HL-60 (cell line): ENCODE measurements around the gene SH2B3.

Source experiments
- DNase-seq, 2 experiments: peaks; one replicate each; pipeline ENCODE4 v3.0.0-alpha.2; 2010 to 2020; ENCODE audit warnings: low read depth in 1 of 2, low spot score in 1 of 2
- H3K27ac ChIP-seq: fragments of 250-450 bp; sonication (Bioruptor Pico); replicated peaks from 2 replicates; pipeline ENCODE4 v1.5.1; 2020; ENCODE audit warnings: mild to moderate bottlenecking, moderate library complexity
- H3K27me3 ChIP-seq: fragments of 250-450 bp; sonication (Bioruptor Pico); 2 replicates; pipeline ENCODE4 v1.5.1; 2021; ENCODE audit warnings: mild to moderate bottlenecking, moderate library complexity; ENCODE audit not compliant: insufficient read depth, poor library complexity, severe bottlenecking
- H3K4me3 ChIP-seq: replicated peaks from 2 replicates; pipeline ENCODE4 v1.5.1; 2011; ENCODE audit warnings: mild to moderate bottlenecking, control low read depth, low read length; ENCODE audit not compliant: insufficient read depth
- GABPA ChIP-seq: IDR thresholded peaks from 2 replicates; pipeline ENCODE4 v1.6.1; 2012; ENCODE audit warnings: low read depth
- POLR2AphosphoS5 ChIP-seq: IDR thresholded peaks from 2 replicates; pipeline ENCODE4 v1.6.1; 2012; ENCODE audit warnings: low read depth
- SPI1 ChIP-seq: IDR thresholded peaks from 2 replicates; pipeline ENCODE4 v1.6.1; 2012; ENCODE audit warnings: low read depth, mild to moderate bottlenecking, borderline replicate concordance
- TF ChIP-seq, protein P1 (sequence below): IDR thresholded peaks from 2 replicates; pipeline ENCODE4 v1.6.1; 2012; ENCODE audit warnings: low read depth; ENCODE audit not compliant: insufficient replicate concordance
- TF ChIP-seq, protein P2 (sequence below): IDR thresholded peaks from one replicate; pipeline ENCODE4 v1.5.1; 2011; ENCODE audit warnings: low read length, control low read depth, inconsistent platforms; ENCODE audit not compliant: insufficient read depth

Gene SH2B3

DNA sequence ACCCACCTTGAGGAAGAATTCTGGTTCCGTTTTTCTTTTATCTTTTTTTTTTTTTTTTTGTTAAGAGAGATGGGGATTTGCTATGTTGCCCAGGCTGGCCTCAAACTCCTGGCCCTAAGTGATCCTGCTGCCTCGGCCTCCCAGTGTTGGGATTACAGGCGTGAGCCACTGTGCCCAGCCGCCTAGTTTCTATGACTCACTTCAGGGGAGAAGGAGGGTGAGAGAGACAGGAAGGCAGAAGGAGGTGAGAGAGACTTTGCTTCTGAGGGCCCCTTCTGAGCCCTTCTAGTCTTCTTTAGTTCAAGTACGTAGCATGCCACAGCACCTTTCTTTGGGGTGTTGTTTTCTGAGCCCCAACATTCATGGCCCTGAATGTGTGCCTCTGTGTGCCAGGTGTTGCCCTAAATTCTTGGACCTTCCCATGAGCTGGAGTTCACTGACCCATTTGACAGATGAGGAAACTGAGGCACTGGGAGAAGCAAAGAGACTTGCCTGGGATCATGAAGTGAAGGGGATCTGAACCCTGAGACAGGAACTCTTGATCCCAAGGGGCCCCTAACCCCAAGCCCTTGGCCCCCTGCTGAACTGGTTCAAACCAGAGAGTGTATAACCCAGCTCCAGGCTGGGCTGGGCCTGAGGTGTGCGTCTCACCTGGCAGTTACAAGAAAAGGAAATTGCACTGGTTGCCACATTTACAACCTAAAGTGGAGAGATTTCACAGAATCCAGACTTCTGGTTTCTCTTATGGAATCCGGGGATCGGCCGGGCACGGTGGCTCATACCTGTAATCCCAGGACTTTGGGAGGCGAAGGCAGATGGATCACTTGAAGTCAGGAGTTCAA lies 20.8 kb downstream of the SH2B3 start:
- Histone ChIP-seq H3K4me3 (no peak overlapping the region), H3K27ac (no peak overlapping the region), H3K27me3 (no peaks in the 10 kb centered on the region)
- TF ChIP-seq, protein P1, sequence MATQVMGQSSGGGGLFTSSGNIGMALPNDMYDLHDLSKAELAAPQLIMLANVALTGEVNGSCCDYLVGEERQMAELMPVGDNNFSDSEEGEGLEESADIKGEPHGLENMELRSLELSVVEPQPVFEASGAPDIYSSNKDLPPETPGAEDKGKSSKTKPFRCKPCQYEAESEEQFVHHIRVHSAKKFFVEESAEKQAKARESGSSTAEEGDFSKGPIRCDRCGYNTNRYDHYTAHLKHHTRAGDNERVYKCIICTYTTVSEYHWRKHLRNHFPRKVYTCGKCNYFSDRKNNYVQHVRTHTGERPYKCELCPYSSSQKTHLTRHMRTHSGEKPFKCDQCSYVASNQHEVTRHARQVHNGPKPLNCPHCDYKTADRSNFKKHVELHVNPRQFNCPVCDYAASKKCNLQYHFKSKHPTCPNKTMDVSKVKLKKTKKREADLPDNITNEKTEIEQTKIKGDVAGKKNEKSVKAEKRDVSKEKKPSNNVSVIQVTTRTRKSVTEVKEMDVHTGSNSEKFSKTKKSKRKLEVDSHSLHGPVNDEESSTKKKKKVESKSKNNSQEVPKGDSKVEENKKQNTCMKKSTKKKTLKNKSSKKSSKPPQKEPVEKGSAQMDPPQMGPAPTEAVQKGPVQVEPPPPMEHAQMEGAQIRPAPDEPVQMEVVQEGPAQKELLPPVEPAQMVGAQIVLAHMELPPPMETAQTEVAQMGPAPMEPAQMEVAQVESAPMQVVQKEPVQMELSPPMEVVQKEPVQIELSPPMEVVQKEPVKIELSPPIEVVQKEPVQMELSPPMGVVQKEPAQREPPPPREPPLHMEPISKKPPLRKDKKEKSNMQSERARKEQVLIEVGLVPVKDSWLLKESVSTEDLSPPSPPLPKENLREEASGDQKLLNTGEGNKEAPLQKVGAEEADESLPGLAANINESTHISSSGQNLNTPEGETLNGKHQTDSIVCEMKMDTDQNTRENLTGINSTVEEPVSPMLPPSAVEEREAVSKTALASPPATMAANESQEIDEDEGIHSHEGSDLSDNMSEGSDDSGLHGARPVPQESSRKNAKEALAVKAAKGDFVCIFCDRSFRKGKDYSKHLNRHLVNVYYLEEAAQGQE: no peak
- no peak for TF ChIP-seq GABPA
- TF ChIP-seq SPI1: no peak
- TF ChIP-seq, protein P2, sequence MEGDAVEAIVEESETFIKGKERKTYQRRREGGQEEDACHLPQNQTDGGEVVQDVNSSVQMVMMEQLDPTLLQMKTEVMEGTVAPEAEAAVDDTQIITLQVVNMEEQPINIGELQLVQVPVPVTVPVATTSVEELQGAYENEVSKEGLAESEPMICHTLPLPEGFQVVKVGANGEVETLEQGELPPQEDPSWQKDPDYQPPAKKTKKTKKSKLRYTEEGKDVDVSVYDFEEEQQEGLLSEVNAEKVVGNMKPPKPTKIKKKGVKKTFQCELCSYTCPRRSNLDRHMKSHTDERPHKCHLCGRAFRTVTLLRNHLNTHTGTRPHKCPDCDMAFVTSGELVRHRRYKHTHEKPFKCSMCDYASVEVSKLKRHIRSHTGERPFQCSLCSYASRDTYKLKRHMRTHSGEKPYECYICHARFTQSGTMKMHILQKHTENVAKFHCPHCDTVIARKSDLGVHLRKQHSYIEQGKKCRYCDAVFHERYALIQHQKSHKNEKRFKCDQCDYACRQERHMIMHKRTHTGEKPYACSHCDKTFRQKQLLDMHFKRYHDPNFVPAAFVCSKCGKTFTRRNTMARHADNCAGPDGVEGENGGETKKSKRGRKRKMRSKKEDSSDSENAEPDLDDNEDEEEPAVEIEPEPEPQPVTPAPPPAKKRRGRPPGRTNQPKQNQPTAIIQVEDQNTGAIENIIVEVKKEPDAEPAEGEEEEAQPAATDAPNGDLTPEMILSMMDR: no peak
- no peak for TF ChIP-seq POLR2AphosphoS5
- no peak for DNase-seq

DNA sequence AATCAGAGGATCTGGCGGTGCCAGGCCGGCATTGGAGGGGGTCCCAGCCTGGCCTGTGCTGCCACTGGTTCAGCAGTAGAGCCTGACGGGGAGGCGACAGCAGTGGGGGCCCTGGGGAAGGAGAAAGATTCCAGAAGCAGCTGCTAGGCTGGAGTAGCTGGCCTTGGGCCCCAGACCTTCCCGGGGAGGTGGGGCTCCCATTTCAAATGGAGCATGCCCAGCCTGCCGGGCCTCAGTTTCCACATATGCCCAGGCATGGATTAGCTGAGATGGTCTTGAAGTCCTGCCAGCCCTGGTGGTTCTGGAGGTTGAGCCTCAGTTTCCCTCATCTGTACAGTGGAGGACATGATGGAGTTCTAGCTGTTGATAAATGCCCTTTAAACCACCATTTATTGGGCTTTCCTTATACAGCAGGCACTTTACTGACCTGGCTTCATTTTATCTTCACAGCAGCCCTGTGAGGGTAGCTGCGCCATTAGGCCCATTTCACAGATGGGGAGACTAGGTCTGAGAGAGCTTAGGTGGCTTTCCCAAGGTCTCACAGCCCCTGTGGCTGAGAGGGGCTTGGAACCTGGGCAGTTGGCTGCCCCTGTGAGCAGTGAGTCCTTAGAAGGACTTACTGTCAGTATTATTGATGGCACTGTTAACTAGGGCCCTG lies 21.8 kb downstream of the SH2B3 start:
- H3K27me3 ChIP-seq: no peaks in the 10 kb centered on the region
- H3K27ac ChIP-seq: peak overlapping the region; percentile 50; the same call in 1 of the 2 replicates
- TF ChIP-seq GABPA (no peak), POLR2AphosphoS5 (no peak), SPI1 (no peak)
- TF ChIP-seq, protein P2: no peak
- TF ChIP-seq, protein P1: no peak
- no peak overlapping the region for H3K4me3 ChIP-seq
- DNase-seq: no peak

DNA sequence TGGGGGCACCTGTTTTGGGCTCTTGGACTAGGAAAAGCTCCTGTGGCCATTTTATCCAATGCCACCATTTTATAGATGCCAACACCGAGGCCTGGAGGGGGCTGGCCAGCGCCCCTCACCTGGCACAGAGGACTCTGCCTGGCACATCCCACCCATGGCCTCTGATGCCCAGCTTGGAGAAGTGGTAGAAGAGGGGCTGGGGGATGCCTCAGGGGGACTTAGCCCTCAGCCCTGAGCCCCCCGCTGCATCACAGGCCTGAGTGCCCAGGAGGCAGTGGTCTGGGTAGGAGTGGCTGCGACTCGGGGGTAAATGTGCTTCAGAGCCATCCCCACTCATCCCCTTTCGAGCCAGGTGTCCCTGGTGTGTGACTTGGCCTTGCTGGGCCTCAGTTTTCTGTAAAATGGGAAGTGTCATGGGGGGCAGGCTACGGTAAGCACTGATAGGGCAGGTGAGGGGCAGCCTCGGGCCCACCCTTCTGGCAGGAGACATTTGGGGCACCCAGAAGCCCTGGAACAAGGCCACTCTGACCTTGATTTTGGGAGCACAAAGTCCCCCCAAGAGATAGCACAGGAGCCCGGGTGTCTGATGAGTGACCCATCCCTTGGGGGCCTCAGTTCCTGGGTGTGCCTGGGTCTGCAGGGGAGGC lies 22.5 kb downstream of the SH2B3 start:
- DNase-seq: no peak
- no peak overlapping the region for H3K4me3 ChIP-seq
- TF ChIP-seq SPI1: no peak
- no peaks in the 10 kb centered on the region for H3K27me3 ChIP-seq
- H3K27ac ChIP-seq: peak overlapping the region; percentile 50

DNA sequence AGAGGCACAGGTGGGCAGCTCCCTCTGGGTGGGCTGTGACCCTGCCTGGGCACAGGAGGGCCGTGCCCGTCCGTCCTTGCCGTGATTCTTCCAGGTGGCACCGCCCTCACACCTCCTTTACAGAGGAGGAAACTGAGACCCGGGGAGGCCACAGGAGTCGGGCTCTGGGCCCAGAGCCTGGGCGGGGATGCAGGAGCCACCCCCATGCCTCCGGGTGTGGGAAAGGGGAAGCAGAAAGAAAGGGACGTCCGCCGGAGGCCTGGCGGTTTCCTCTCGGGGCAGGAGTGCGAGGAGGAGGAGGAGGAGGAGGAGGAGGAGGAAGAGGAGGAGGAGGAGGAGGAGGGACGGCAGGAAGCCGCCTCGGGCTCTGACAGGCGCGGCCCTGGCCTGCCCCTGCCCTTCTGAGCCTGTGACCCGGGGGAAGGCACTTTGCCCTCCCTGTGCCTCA lies 23.0 kb downstream of the SH2B3 start:
- Histone ChIP-seq H3K27ac (peak overlapping the region; percentile 50), H3K27me3 (no peaks in the 10 kb centered on the region), H3K4me3 (no peak overlapping the region)
- DNase-seq: peak in 1 of 2 experiments; percentile 94
- TF ChIP-seq POLR2AphosphoS5 (no peak; the same call in 1 of the 2 replicates), GABPA (peak; percentile 73), SPI1 (peak; percentile 66; the same call in 1 of the 2 replicates)
- TF ChIP-seq, protein P2: no peak
- TF ChIP-seq, protein P1: no peak
